IMR-90 (cell line): ENCODE results near the gene CDK14.

ENCODE experiments used
- POLR2A ChIP-seq: IDR thresholded peaks from 2 replicates; pipeline ENCODE4 v1.6.1; 2012; ENCODE audit warnings: mild to moderate bottlenecking, low read depth, low read length
- SMC3 ChIP-seq: fragments of 150-350 bp; IDR thresholded peaks from 2 replicates; pipeline ENCODE4 v1.6.1; 2016; ENCODE audit warnings: low read depth, mild to moderate bottlenecking, antibody characterized with exemption, low read length, moderate library complexity
- TF ChIP-seq, protein P1 (sequence below): conservative IDR thresholded peaks from 2 replicates; pipeline ENCODE4 v1.5.1; 2012; ENCODE audit warnings: mild to moderate bottlenecking, low read depth, low read length, improper control_type of control experiment

DNA sequence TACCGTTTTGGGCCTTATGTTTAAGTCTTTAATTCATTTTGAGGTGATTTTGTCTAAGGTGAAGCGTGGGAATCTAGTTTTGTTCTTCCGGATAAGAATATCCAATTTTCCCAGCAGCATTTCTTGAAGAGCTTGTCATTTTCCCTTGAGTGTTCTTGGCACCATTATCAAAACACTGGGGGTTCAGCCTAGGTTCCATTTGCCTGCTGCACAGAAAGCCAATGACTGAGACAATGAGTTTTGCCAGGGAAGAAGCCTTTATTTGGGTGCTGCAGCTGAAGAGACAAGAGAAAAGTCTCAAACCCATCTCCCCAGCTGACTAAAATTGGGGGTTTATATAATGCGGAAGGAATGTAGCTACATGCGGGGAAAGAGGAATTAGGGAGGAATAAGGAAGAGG, 380.9 kb downstream of the CDK14 start:
- TF ChIP-seq, protein P1, sequence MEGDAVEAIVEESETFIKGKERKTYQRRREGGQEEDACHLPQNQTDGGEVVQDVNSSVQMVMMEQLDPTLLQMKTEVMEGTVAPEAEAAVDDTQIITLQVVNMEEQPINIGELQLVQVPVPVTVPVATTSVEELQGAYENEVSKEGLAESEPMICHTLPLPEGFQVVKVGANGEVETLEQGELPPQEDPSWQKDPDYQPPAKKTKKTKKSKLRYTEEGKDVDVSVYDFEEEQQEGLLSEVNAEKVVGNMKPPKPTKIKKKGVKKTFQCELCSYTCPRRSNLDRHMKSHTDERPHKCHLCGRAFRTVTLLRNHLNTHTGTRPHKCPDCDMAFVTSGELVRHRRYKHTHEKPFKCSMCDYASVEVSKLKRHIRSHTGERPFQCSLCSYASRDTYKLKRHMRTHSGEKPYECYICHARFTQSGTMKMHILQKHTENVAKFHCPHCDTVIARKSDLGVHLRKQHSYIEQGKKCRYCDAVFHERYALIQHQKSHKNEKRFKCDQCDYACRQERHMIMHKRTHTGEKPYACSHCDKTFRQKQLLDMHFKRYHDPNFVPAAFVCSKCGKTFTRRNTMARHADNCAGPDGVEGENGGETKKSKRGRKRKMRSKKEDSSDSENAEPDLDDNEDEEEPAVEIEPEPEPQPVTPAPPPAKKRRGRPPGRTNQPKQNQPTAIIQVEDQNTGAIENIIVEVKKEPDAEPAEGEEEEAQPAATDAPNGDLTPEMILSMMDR: no peak
- TF ChIP-seq SMC3: no peak
- TF ChIP-seq POLR2A: no peak
